Measurements from ENCODE around the gene GIGYF2.
"Not testable (repeated sequence)": the region's sequence is repeated elsewhere in the genome, so short reads cannot be mapped to it uniquely, and the experiment has no call there.

Gene GIGYF2

GRCh38 chr2:232831496-232831895, 134.4 kb downstream of the GIGYF2 start:
- DNase-seq: no peak

GRCh38 chr2:232833830-232834229, 136.7 kb downstream of the GIGYF2 start:
- no peak for DNase-seq

GRCh38 chr2:232835687-232836208, 138.6 kb downstream of the GIGYF2 start:
- no peak for DNase-seq

GRCh38 chr2:232836934-232837333, 139.8 kb downstream of the GIGYF2 start:
- no peak for DNase-seq

GRCh38 chr2:232838406-232838874, 141.3 kb downstream of the GIGYF2 start:
- DNase-seq: peak; percentile 43

GRCh38 chr2:232839411-232840079, 142.4 kb downstream of the GIGYF2 start:
- no peak for DNase-seq

GRCh38 chr2:232842689-232843088, 145.6 kb downstream of the GIGYF2 start:
- DNase-seq: no peak

GRCh38 chr2:232843834-232844233, 146.7 kb downstream of the GIGYF2 start:
- DNase-seq: no peak

GRCh38 chr2:232846055-232846454, 148.9 kb downstream of the GIGYF2 start:
- no peak for DNase-seq

- DNase-seq: no peak
Observed at GRCh38 chr2:232850039-232850438, 152.9 kb downstream of the GIGYF2 start.

GRCh38 chr2:232852081-232852480, 154.9 kb downstream of the GIGYF2 start:
- DNase-seq: not testable (repeated sequence)

- no peak for DNase-seq
Observed at GRCh38 chr2:232852676-232853075, 155.5 kb downstream of the GIGYF2 start.

- no peak for DNase-seq
Observed at GRCh38 chr2:232854082-232854481, 157.0 kb downstream of the GIGYF2 start.

- no peak for DNase-seq
Observed at GRCh38 chr2:232857158-232857563, 160.0 kb downstream of the GIGYF2 start.

GRCh38 chr2:232859385-232859916, 162.3 kb downstream of the GIGYF2 start:
- DNase-seq: no peak

GRCh38 chr2:232860593-232861241, 163.6 kb downstream of the GIGYF2 start:
- DNase-seq: no peak

GRCh38 chr2:232861353-232861752, 164.2 kb downstream of the GIGYF2 start:
- DNase-seq: no peak

- no peak for DNase-seq
Observed at GRCh38 chr2:232863996-232864395, 166.9 kb downstream of the GIGYF2 start.

- DNase-seq: no peak
Observed at GRCh38 chr2:232865165-232865564, 168.0 kb downstream of the GIGYF2 start.

- DNase-seq: no peak
Observed at GRCh38 chr2:232866104-232866503, 169.0 kb downstream of the GIGYF2 start.

- no peak for DNase-seq
Observed at GRCh38 chr2:232869138-232870017, 172.2 kb downstream of the GIGYF2 start.

GRCh38 chr2:232870018-232870765, 173.1 kb downstream of the GIGYF2 start, which contains the start of gene SNORC:
SNORC (plus strand) TSS chr2:232870264; CDS start chr2:232870342, 78 bp downstream.
- DNase-seq: no peak

Data from stimulated activated CD4-positive, alpha-beta T cell treated with anti-CD3 and anti-CD28 coated beads, Interleukin-1b, Interleukin-23, amount 100 ng/mL, for 48 hours (primary cell).